Heart left ventricle (tissue), 13 donors: Measurements from ENCODE around the gene ASTL.

ENCODE experiments used
- POLR2A ChIP-seq, 2 donors: fragments of 450-650 bp; IDR thresholded peaks; one replicate each; pipeline ENCODE4 v1.6.1; 2017; ENCODE audit warnings: antibody characterized with exemption in 2 of 2, mild to moderate bottlenecking in 2 of 2, moderate library complexity in 2 of 2
- TF ChIP-seq, protein P1 (sequence below), 12 donors: fragments of 200-600 bp; sonication (generic) in 4 of 12; IDR thresholded peaks; one replicate each; pipeline versions ENCODE4 v1.5.0 to v1.8.0; 2018 to 2022; ENCODE audit warnings: antibody characterized with exemption in 12 of 12, mild to moderate bottlenecking in 5 of 12
- donor health status: ischemic (EF 13 %, LVEDD 7.1; RV severe dilation, severe dysfunction).
- donor health status: DM: no; HTN: yes; CAD: no.
- donor health status: DM: no; HTN: no; CAD: no.
- donor health status: ischemic (EF 25% LVEDD 6.9; RV normal size, moderate dysfunction).
- donor health status: ischemic (EF 25% LVEDD 5.7; RV mildly dilated, moderate dysfunction).
- donor health status: ischemic (EF 35%, LVEDD 5.7; RV mildly dilated, moderate dysfunction).
- donor health status: nonischemic (EF 11% LVEDD 7.7; RV severe dilation, severe dysfunction).
- donor health status: DM: yes; HTN: yes; CAD: no.
- donor health status: PGD.
- donor health status: ischemic (EF 29% LVEDD 5.4; RV normal size, mild dysfunction).
- donor health status: nonischemic (EF 23%, LVEDD 6.1; RV moderate dilation, normal function).

DNA sequence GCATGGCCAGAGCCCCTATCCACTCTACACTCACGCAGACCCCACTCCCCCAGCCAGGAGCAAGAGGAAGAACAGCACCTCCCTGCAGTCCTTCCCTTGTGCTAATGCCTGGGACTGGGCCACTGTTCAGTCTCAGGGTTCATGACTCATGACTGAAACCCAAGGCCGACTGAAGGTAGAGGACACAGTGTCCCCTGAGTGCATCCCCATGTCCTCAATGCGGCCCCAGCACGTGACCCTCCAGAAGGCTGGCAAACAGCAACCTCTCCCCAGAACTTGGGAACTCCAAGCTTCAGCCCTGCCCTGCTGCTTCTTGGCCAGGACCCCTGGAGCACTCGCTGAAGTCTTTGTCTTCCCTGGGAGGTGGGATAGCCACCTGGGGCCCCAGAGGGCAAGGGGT, 15.9 kb downstream of the ASTL start:
- TF ChIP-seq, protein P1, sequence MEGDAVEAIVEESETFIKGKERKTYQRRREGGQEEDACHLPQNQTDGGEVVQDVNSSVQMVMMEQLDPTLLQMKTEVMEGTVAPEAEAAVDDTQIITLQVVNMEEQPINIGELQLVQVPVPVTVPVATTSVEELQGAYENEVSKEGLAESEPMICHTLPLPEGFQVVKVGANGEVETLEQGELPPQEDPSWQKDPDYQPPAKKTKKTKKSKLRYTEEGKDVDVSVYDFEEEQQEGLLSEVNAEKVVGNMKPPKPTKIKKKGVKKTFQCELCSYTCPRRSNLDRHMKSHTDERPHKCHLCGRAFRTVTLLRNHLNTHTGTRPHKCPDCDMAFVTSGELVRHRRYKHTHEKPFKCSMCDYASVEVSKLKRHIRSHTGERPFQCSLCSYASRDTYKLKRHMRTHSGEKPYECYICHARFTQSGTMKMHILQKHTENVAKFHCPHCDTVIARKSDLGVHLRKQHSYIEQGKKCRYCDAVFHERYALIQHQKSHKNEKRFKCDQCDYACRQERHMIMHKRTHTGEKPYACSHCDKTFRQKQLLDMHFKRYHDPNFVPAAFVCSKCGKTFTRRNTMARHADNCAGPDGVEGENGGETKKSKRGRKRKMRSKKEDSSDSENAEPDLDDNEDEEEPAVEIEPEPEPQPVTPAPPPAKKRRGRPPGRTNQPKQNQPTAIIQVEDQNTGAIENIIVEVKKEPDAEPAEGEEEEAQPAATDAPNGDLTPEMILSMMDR (IDR thresholded peaks at IDR 0.05): no peak
- no peak for TF ChIP-seq POLR2A (IDR thresholded peaks at IDR 0.05)
